ENCODE results near the gene RAPGEF5. TPM values are rescaled to one million over a fixed set of nuclear protein-coding genes. Genes with fewer than 3 reads are reported as not detected.

RAPGEF5 gene
- total RNA-seq, 1 experiment from 2014 or later: 15.6 TPM

DNA sequence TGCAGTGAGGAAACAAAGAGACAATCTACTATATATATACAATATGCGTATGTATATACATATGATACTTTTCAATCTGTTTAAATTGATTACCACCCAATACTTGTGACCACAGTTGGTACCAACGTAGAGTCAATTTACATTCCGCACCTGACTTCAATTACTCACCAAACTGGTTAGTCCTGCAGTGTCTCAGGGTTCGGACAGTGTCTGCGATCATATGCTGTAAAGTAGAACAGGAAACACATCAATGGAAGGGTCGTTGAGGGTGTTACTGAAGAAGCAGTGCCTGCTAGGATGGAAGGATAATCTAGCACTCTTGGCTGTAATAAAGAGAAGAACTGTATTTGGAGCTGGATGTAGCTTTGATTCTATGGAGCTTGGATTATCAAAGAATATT is 231.5 kb downstream of the RAPGEF5 start:
- RAD21 ChIA-PET (ENCODE audit: low non-redundant PET in 1 of 2, low total read pairs in 2 of 2, uncharacterized antibody in 2 of 2, unreplicated experiment in 2 of 2): interaction anchor here in 1 of 2 experiments (0.7 kb wide), 1 partner anchor 435 kb away, joined by 3 read pairs; no protein-coding TSS in a partner anchor
- H3K9ac ChIP-seq (ENCODE audit: low read length): no peak overlapping the region
- H3K9me3 ChIP-seq (ENCODE audit: control insufficient read depth in 1 of 2, insufficient read depth in 1 of 2, low read depth in 1 of 2, low read length in 2 of 2): no peaks in the 10 kb centered on the region
- intact Hi-C loops (cut with micrococcal nuclease): no loop called here
- no peaks in the 10 kb centered on the region for H3K79me2 ChIP-seq (ENCODE audit: insufficient read depth, low read length)
- H3K36me3 ChIP-seq (ENCODE audit: control insufficient read depth in 1 of 2, insufficient read depth in 2 of 2, low read length in 2 of 2): peaks cover 0 to 2% of the 10 kb centered on the region in 2 experiments; a peak in 1 of 4 replicates
- DNase-seq (ENCODE audit: low read depth, low spot score): no peak
- POLR2A ChIA-PET: no interaction called here
- no peaks in the 10 kb centered on the region for H3K4me1 ChIP-seq (ENCODE audit: control insufficient read depth in 1 of 2, insufficient read depth in 2 of 2, low read length in 2 of 2)
- H4K20me1 ChIP-seq (ENCODE audit: insufficient read depth): no peaks in the 10 kb centered on the region
- no peak for TF ChIP-seq REST (IDR thresholded peaks at IDR 0.05; ENCODE audit: low read depth)
- no peak overlapping the region for H2AFZ ChIP-seq (ENCODE audit: low read depth, low read length, poor library complexity, severe bottlenecking)
- no peak overlapping the region for H3K4me3 ChIP-seq (replicated peaks in 1 of 2; ENCODE audit: low read depth in 1 of 2, low read length in 2 of 2)
- no peak overlapping the region for H3K4me2 ChIP-seq (ENCODE audit: low read length)
- no TSS peak for BruUV-seq (replicated peaks)
- H3K27me3 ChIP-seq (ENCODE audit: insufficient read depth, low read length): no peaks in the 10 kb centered on the region
- CTCF ChIA-PET: no interaction called here
- no peak overlapping the region for H3K27ac ChIP-seq (ENCODE audit: low read depth, low read length)
- no peaks in the 10 kb centered on the region for H3K9me2 ChIP-seq (ENCODE audit: insufficient read depth)
- no peak for ATAC-seq

- no peaks in the 10 kb centered on the region for H3K9me2 ChIP-seq (ENCODE audit: insufficient read depth)
- no peak overlapping the region for H3K4me3 ChIP-seq (replicated peaks in 1 of 2; ENCODE audit: low read depth in 1 of 2, low read length in 2 of 2)
- ChIA-PET CTCF (no interaction called here), POLR2A (no interaction called here), RAD21 (ENCODE audit: low non-redundant PET in 1 of 2, low total read pairs in 2 of 2, uncharacterized antibody in 2 of 2, unreplicated experiment in 2 of 2) (no interaction called here)
- no peaks in the 10 kb centered on the region for H3K27me3 ChIP-seq (ENCODE audit: insufficient read depth, low read length)
- peaks cover 0 to 2% of the 10 kb centered on the region in 2 experiments; a peak in 1 of 4 replicates for H3K36me3 ChIP-seq (ENCODE audit: control insufficient read depth in 1 of 2, insufficient read depth in 2 of 2, low read length in 2 of 2)
- H3K9ac ChIP-seq (ENCODE audit: low read length): no peak overlapping the region
- H3K27ac ChIP-seq (ENCODE audit: low read depth, low read length): no peak overlapping the region
- no peaks in the 10 kb centered on the region for H3K79me2 ChIP-seq (ENCODE audit: insufficient read depth, low read length)
- intact Hi-C loops (cut with micrococcal nuclease): no loop called here
- DNase-seq (ENCODE audit: low read depth, low spot score) (no peak), ATAC-seq (no peak)
- no peak overlapping the region for H3K4me2 ChIP-seq (ENCODE audit: low read length)
- no peaks in the 10 kb centered on the region for H3K9me3 ChIP-seq (ENCODE audit: control insufficient read depth in 1 of 2, insufficient read depth in 1 of 2, low read depth in 1 of 2, low read length in 2 of 2)
- no peaks in the 10 kb centered on the region for H3K4me1 ChIP-seq (ENCODE audit: control insufficient read depth in 1 of 2, insufficient read depth in 2 of 2, low read length in 2 of 2)
- no TSS peak for BruUV-seq (replicated peaks)
- H2AFZ ChIP-seq (ENCODE audit: low read depth, low read length, poor library complexity, severe bottlenecking): no peak overlapping the region
- H4K20me1 ChIP-seq (ENCODE audit: insufficient read depth): no peaks in the 10 kb centered on the region
- TF ChIP-seq ELF1 (IDR thresholded peaks at IDR 0.05; ENCODE audit: borderline replicate concordance, low read depth) (no peak), EZH2 (IDR thresholded peaks at IDR 0.05) (no peak), CBX3 (IDR thresholded peaks at IDR 0.05; ENCODE audit: low read depth) (no peak), CTCF (IDR thresholded peaks at IDR 0.05 in 2 of 3, conservative IDR thresholded peaks at IDR 0.05 in 1 of 3; ENCODE audit: borderline replicate concordance in 1 of 3, insufficient read depth in 1 of 3, low read depth in 2 of 3, low read length in 2 of 3) (no peak), REST (IDR thresholded peaks at IDR 0.05; ENCODE audit: low read depth) (no peak), SP1 (IDR thresholded peaks at IDR 0.05; ENCODE audit: low read depth) (no peak), EGR1 (IDR thresholded peaks at IDR 0.05; ENCODE audit: low read depth) (no peak), RAD21 (IDR thresholded peaks at IDR 0.05; ENCODE audit: low read depth) (no peak), YY1 (IDR thresholded peaks at IDR 0.05; ENCODE audit: extremely low read depth, insufficient replicate concordance, low read depth, low read length) (no peak), POLR2A (IDR thresholded peaks at IDR 0.05; ENCODE audit: borderline replicate concordance, extremely low read depth, insufficient read depth, insufficient read length) (no peak), CEBPB (IDR thresholded peaks at IDR 0.05; ENCODE audit: low read depth) (no peak)
These were observed 232.0 kb downstream of the RAPGEF5 start for GRCh38 chr7:22124941-22125340.
